Fibroblast of lung (primary cell): ENCODE measurements around the gene MROH2A. TPM values are rescaled to one million over a fixed set of nuclear protein-coding genes. Genes with fewer than 3 reads are reported as not detected.
"Not testable (repeated sequence)": the region's sequence is repeated elsewhere in the genome, so short reads cannot be mapped to it uniquely, and the experiment has no call there.

Experiments used
- DNase-seq, 2 donors: peaks; one replicate each; pipeline versions ENCODE4 v3.0.0 to v3.0.0-alpha.2; 2010; ENCODE audit warnings: low read depth in 2 of 2
- H2AFZ ChIP-seq: 2 replicates; pipeline ENCODE4 v1.5.1; 2012; ENCODE audit warnings: low read length, control low read depth, inconsistent platforms
- H3K27ac ChIP-seq: 2 replicates; pipeline ENCODE4 v1.5.1; 2011; ENCODE audit warnings: low read length, control low read depth; ENCODE audit not compliant: insufficient read depth
- H3K27me3 ChIP-seq: 2 replicates; pipeline ENCODE4 v1.5.1; 2011; ENCODE audit warnings: mild to moderate bottlenecking, low read length; ENCODE audit not compliant: control insufficient read depth, insufficient read depth
- H3K36me3 ChIP-seq: 2 replicates; pipeline ENCODE4 v1.5.1; 2011; ENCODE audit warnings: low read length; ENCODE audit not compliant: control insufficient read depth, insufficient read depth
- H3K4me1 ChIP-seq: 2 replicates; pipeline ENCODE4 v1.5.1; 2011; ENCODE audit warnings: low read length; ENCODE audit not compliant: control insufficient read depth, insufficient read depth; ENCODE audit errors: extremely low read depth
- H3K4me2 ChIP-seq: 2 replicates; pipeline ENCODE4 v1.5.1; 2011; ENCODE audit warnings: low read length, control low read depth; ENCODE audit not compliant: insufficient read depth; ENCODE audit errors: extremely low read depth
- H3K4me3 ChIP-seq, 4 experiments: fragments of 200-600 bp in 1 of 4; sonication (generic) in 1 of 4; replicated peaks in 1 of 4; 2 replicates each; pipeline ENCODE4 v1.5.1; 2011 to 2016; ENCODE audit warnings: low read length in 4 of 4, low read depth in 3 of 4, mild to moderate bottlenecking in 3 of 4, control low read depth in 2 of 4, inconsistent platforms in 1 of 4, mixed read lengths in 1 of 4; ENCODE audit not compliant: insufficient read depth in 1 of 4; ENCODE audit errors: control extremely low read depth in 1 of 4
- H3K79me2 ChIP-seq: 2 replicates; pipeline ENCODE4 v1.5.1; 2012; ENCODE audit warnings: mild to moderate bottlenecking, low read length, inconsistent platforms; ENCODE audit not compliant: control insufficient read depth, insufficient read depth
- H3K9ac ChIP-seq: 2 replicates; pipeline ENCODE4 v1.5.1; 2011; ENCODE audit warnings: mild to moderate bottlenecking, low read length, control low read depth; ENCODE audit not compliant: insufficient read depth
- H3K9me3 ChIP-seq: 2 replicates; pipeline ENCODE4 v1.5.1; 2012; ENCODE audit warnings: low read depth, low read length; ENCODE audit not compliant: control insufficient read depth, insufficient read depth
- H4K20me1 ChIP-seq: 2 replicates; pipeline ENCODE4 v1.5.1; 2011; ENCODE audit warnings: low read length; ENCODE audit not compliant: control insufficient read depth, insufficient read depth; ENCODE audit errors: extremely low read depth
- CTCF ChIP-seq, 2 donors: IDR thresholded peaks in 1 of 2; conservative IDR thresholded peaks in 1 of 2; 1 replicate in 1 of 2; 2 replicates in 1 of 2; pipeline ENCODE4 v1.5.1; 2011 to 2012; ENCODE audit warnings: low read length in 2 of 2, control low read depth in 1 of 2, inconsistent platforms in 1 of 2, low read depth in 1 of 2, mild to moderate bottlenecking in 1 of 2
- EZH2 ChIP-seq: IDR thresholded peaks from 2 replicates; pipeline ENCODE4 v1.5.1; 2012; ENCODE audit warnings: low read length, control low read depth, mild to moderate bottlenecking; ENCODE audit errors: missing control alignments
- polyA plus RNA-seq, 2 donors: library from polyadenylated mRNA; depleted of rRNA in 1 of 2; stranded (reverse) in 1 of 2; unstranded in 1 of 2; fragments of >200 nt; gene quantifications; 2 replicates each; pipeline ENCODE4 v1.2.1, GENCODE V29; 2011 to 2012; ENCODE audit warnings: missing spikeins in 1 of 2
- total RNA-seq: library from RNA; depleted of rRNA; stranded (reverse); fragments of >200 nt; gene quantifications from 2 replicates; pipeline ENCODE4 v1.2.1, GENCODE V29; 2014

MROH2A gene
- total and polyA plus RNA-seq, 2 donors (not counting 1 experiment from before 2014, with no cell fraction given): not detected

GRCh38 chr2:233867993-233868532 is 89.9 kb downstream of the MROH2A start, which contains the start of gene MSL3B:
TSS of gene MSL3B (minus strand) at chr2:233868386.
- Histone ChIP-seq H4K20me1 (no peaks in the 10 kb centered on the region), H3K79me2 (no peaks in the 10 kb centered on the region), H3K36me3 (peaks cover 3% of the 10 kb centered on the region), H3K4me3 (peak within 1 kb of the TSS; percentile 62 to 89 (median 72)), H3K9me3 (no peaks in the 10 kb centered on the region), H3K9ac (peak within 1 kb of the TSS; percentile 61), H3K27me3 (no peaks in the 10 kb centered on the region), H3K4me1 (no peaks in the 10 kb centered on the region), H2AFZ (peak within 1 kb of the TSS; percentile 97), H3K27ac (peak within 1 kb of the TSS; percentile 62), H3K4me2 (peak within 1 kb of the TSS; percentile 69)
- DNase-seq: peak; percentile 39 to 66
- TF ChIP-seq CTCF (conservative IDR thresholded peaks at IDR 0.05 in 1 of 2, IDR thresholded peaks at IDR 0.05 in 1 of 2; ENCODE audit: low read depth in 1 of 2, low read length in 2 of 2) (no peak), EZH2 (no peak)

DNA sequence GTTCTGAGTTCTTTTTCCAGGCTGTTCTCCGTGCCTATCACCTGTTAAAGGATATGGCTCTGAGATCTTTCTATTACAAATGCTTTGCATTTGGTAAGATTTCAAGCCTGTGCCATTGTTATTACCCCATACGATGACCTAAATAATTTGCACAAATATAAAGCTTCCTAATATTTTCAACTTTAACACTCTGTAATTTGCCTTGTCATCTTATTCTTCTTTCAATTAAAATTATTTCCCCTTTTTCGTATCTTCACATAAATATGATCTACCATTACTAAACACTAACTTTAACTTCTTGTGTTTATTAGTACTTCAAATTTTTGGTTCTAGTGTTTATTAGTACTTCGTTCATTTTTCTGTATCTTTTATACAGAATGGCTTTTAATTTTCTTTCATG is 93.3 kb downstream of the MROH2A start:
- no peak overlapping the region for H3K27ac ChIP-seq
- DNase-seq: no peak
- no peaks in the 10 kb centered on the region for H3K4me1 ChIP-seq
- peaks cover 1% of the 10 kb centered on the region for H3K36me3 ChIP-seq
- H3K4me3 ChIP-seq: no peak overlapping the region
- no peak overlapping the region for H3K9ac ChIP-seq
- H3K9me3 ChIP-seq: no peaks in the 10 kb centered on the region
- H3K27me3 ChIP-seq: no peaks in the 10 kb centered on the region
- no peak overlapping the region for H2AFZ ChIP-seq
- TF ChIP-seq EZH2 (no peak), CTCF (conservative IDR thresholded peaks at IDR 0.05 in 1 of 2, IDR thresholded peaks at IDR 0.05 in 1 of 2; ENCODE audit: low read depth in 1 of 2, low read length in 2 of 2) (no peak)
- H4K20me1 ChIP-seq: no peaks in the 10 kb centered on the region
- H3K79me2 ChIP-seq: no peaks in the 10 kb centered on the region
- H3K4me2 ChIP-seq: no peak overlapping the region

DNA sequence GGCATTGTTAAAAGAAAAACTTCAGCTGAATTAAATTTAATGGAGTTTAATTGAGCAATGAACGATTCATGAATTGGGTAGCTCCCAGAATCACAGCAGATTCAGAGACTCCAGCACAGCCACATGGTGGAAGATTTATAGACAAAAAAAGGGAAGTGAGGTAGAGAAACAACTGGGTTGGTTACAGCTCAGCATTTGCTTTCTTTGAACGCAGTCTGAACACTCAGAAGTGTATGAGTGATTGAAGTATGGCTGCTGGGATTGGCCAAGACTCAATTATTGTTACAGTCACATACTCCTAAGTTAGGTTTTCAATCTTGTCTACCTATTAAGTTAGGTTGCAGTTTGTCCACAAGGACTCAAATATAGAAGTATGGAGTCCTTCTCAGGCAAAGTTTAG is 94.0 kb downstream of the MROH2A start:
- H3K27ac ChIP-seq, DNase-seq, H3K9ac ChIP-seq, H3K4me2 ChIP-seq, H2AFZ ChIP-seq, H3K4me1 ChIP-seq, H3K27me3 ChIP-seq, H3K4me3 ChIP-seq, H4K20me1 ChIP-seq, H3K9me3 ChIP-seq, H3K79me2 ChIP-seq, H3K36me3 ChIP-seq: not testable (repeated sequence)
